Measurements from ENCODE around the gene KIF24.
"Not testable (repeated sequence)": the region's sequence is repeated elsewhere in the genome, so short reads cannot be mapped to it uniquely, and the experiment has no call there.

GRCh38 chr9:34308316-34308715 is 20.8 kb downstream of the KIF24 start:
- not testable (repeated sequence) for TF ChIP-seq POLR2A, CTCF (IDR thresholded peaks at IDR 0.05)
